ENCODE data around the gene WNT4. TPM values are rescaled to one million over a fixed set of nuclear protein-coding genes. Genes with fewer than 3 reads are reported as not detected.
A peak's percentile ranks its signal among the peaks of the same experiment; 100 is the strongest.

WNT4 gene
- total RNA-seq, 2 donors from 2014 or later, result 0.44 TPM; not detected in 1

- Histone ChIP-seq H3K9me3 (ENCODE audit: control insufficient read depth, low read length) (no peaks in the 10 kb centered on the region), H3K9ac (ENCODE audit: extremely low read depth, low read length, poor library complexity, severe bottlenecking) (no peak overlapping the region), H3K27ac (ENCODE audit: low read depth, low read length) (no peak overlapping the region), H3K4me3 (ENCODE audit: low read length) (no peak overlapping the region), H3K27me3 (ENCODE audit: control insufficient read depth, insufficient read depth, low read length, poor library complexity, severe bottlenecking) (no peaks in the 10 kb centered on the region), H3K36me3 (ENCODE audit: control insufficient read depth, insufficient read depth, low read length) (peaks cover 80% of the 10 kb centered on the region), H3K4me1 (ENCODE audit: control insufficient read depth, insufficient read depth, low read length) (peaks cover 3% of the 10 kb centered on the region)
- Mint-ChIP-seq H3K27ac (no peak overlapping the region), H3K36me3 (ENCODE audit: low read depth) (peaks cover 39% of the 10 kb centered on the region), H3K4me3 (no peak overlapping the region), H3K4me1 (peaks cover 27% of the 10 kb centered on the region), H3K9me3 (no peaks in the 10 kb centered on the region), H3K27me3 (ENCODE audit: insufficient read depth) (no peaks in the 10 kb centered on the region)
- 94 to 96% methylated on average over 7 to 8 of the region's 8 CpGs for WGBS, 2 experiments (ENCODE audit: insufficient coverage in 1 of 2, insufficient read length in 1 of 2)
- DNase-seq, result no peak
- TF ChIP-seq CTCF (conservative IDR thresholded peaks at IDR 0.05), result no peak
Measured at GRCh38 chr1:22101995-22102394, 40.9 kb downstream of the WNT4 start.

GRCh38 chr1:22101199-22101598 is 41.7 kb downstream of the WNT4 start:
- Histone ChIP-seq H3K4me1 (ENCODE audit: control insufficient read depth, insufficient read depth, low read length) (peaks cover 3% of the 10 kb centered on the region), H3K4me3 (ENCODE audit: low read length) (no peak overlapping the region), H3K9ac (ENCODE audit: extremely low read depth, low read length, poor library complexity, severe bottlenecking) (no peak overlapping the region), H3K36me3 (ENCODE audit: control insufficient read depth, insufficient read depth, low read length) (peaks cover 80% of the 10 kb centered on the region), H3K27ac (ENCODE audit: low read depth, low read length) (no peak overlapping the region), H3K9me3 (ENCODE audit: control insufficient read depth, low read length) (no peaks in the 10 kb centered on the region), H3K27me3 (ENCODE audit: control insufficient read depth, insufficient read depth, low read length, poor library complexity, severe bottlenecking) (no peaks in the 10 kb centered on the region)
- WGBS, 2 experiments (ENCODE audit: insufficient coverage in 1 of 2, insufficient read length in 1 of 2), result 83 to 93% methylated on average over 1 of the region's 1 CpG
- Mint-ChIP-seq H3K4me1 (peaks cover 27% of the 10 kb centered on the region), H3K4me3 (no peak overlapping the region), H3K27me3 (ENCODE audit: insufficient read depth) (no peaks in the 10 kb centered on the region), H3K36me3 (ENCODE audit: low read depth) (peaks cover 42% of the 10 kb centered on the region), H3K9me3 (no peaks in the 10 kb centered on the region), H3K27ac (no peak overlapping the region)
- no peak for TF ChIP-seq CTCF (conservative IDR thresholded peaks at IDR 0.05)
- DNase-seq, result no peak

- no peak overlapping the region for H3K4me3 ChIP-seq (ENCODE audit: low read length)
- H3K27ac ChIP-seq (ENCODE audit: low read depth, low read length), result no peak overlapping the region
- Mint-ChIP-seq H3K4me3 (no peak overlapping the region), H3K36me3 (ENCODE audit: low read depth) (peaks cover 43% of the 10 kb centered on the region), H3K9me3 (no peaks in the 10 kb centered on the region), H3K27me3 (ENCODE audit: insufficient read depth) (no peaks in the 10 kb centered on the region), H3K4me1 (peaks cover 25% of the 10 kb centered on the region), H3K27ac (peak overlapping the region; percentile 34)
- H3K9me3 ChIP-seq (ENCODE audit: control insufficient read depth, low read length), result no peaks in the 10 kb centered on the region
- H3K36me3 ChIP-seq (ENCODE audit: control insufficient read depth, insufficient read depth, low read length), result peaks cover 81% of the 10 kb centered on the region
- no peak for TF ChIP-seq CTCF (conservative IDR thresholded peaks at IDR 0.05)
- H3K4me1 ChIP-seq (ENCODE audit: control insufficient read depth, insufficient read depth, low read length), result no peaks in the 10 kb centered on the region
- no peak overlapping the region for H3K9ac ChIP-seq (ENCODE audit: extremely low read depth, low read length, poor library complexity, severe bottlenecking)
- DNase-seq, result no peak
- no peaks in the 10 kb centered on the region for H3K27me3 ChIP-seq (ENCODE audit: control insufficient read depth, insufficient read depth, low read length, poor library complexity, severe bottlenecking)
- WGBS, 2 experiments (ENCODE audit: insufficient coverage in 1 of 2, insufficient read length in 1 of 2), result 93 to 100% methylated on average over 3 of the region's 3 CpGs
Measured at GRCh38 chr1:22100168-22100567, 42.7 kb downstream of the WNT4 start.
